H1 (cell line): ENCODE results near the gene CCNT1.
"Not testable (repeated sequence)": the region's sequence is repeated elsewhere in the genome, so short reads cannot be mapped to it uniquely, and the experiment has no call there.

ENCODE experiments used
- CHD2 ChIP-seq: IDR thresholded peaks from 2 replicates; pipeline ENCODE4 v1.6.1; 2012; ENCODE audit warnings: low read length, improper control_type of control experiment
- CTCF ChIP-seq, 3 experiments: IDR thresholded peaks; 1 replicate in 2 of 3; 2 replicates in 1 of 3; pipeline versions ENCODE4 v1.5.1 to v1.6.1; 2011; ENCODE audit warnings: low read length in 3 of 3, mild to moderate bottlenecking in 3 of 3, inconsistent platforms in 2 of 3, low read depth in 1 of 3, moderate library complexity in 1 of 3; ENCODE audit not compliant: insufficient read depth in 1 of 3; ENCODE audit errors: control extremely low read depth in 1 of 3
- EZH2 ChIP-seq: fragments of 200-600 bp; sonication (generic); IDR thresholded peaks from 2 replicates; pipeline ENCODE4 v1.7.1; 2012; ENCODE audit warnings: low read depth, mild to moderate bottlenecking, moderate library complexity, low read length, inconsistent platforms; ENCODE audit not compliant: severe bottlenecking
- HDAC2 ChIP-seq, 2 experiments: fragments of 300-600 bp in 1 of 2; sonication (generic) in 1 of 2; IDR thresholded peaks; 2 replicates each; pipeline ENCODE4 v1.6.1; 2011 to 2012; ENCODE audit warnings: low read depth in 2 of 2, low read length in 2 of 2, mild to moderate bottlenecking in 2 of 2, moderate library complexity in 2 of 2, borderline replicate concordance in 1 of 2, inconsistent platforms in 1 of 2
- TAF1 ChIP-seq: IDR thresholded peaks from 2 replicates; pipeline ENCODE4 v1.6.1; 2011; ENCODE audit warnings: mild to moderate bottlenecking, low read depth, low read length

- not testable (repeated sequence) for TF ChIP-seq HDAC2 (IDR thresholded peaks at IDR 0.05; ENCODE audit: borderline replicate concordance in 1 of 2, low read depth in 2 of 2, low read length in 2 of 2); EZH2; CTCF (IDR thresholded peaks at IDR 0.05; ENCODE audit: control extremely low read depth in 1 of 3, insufficient read depth in 1 of 3, low read depth in 1 of 3, low read length in 3 of 3); CHD2; TAF1
Measured at GRCh38 chr12:48641752-48642555, 74.6 kb downstream of the CCNT1 start.
